A549 (cell line): Measurements from ENCODE around the gene PIBF1. TPM values are rescaled to one million over a fixed set of nuclear protein-coding genes. Genes with fewer than 3 reads are reported as not detected.

Experiments used
- ATAC-seq, 2 experiments: fragments of 200-7000 bp in 1 of 2; fragments of >200 bp in 1 of 2; cut with Nextera tagmentation in 1 of 2; cut with Tn5 transposase in 1 of 2; 3 replicates each; pipeline versions ENCODE4 v1.8.0 to v1.9.1; 2018 to 2020; ENCODE audit warnings: mild to moderate bottlenecking in 1 of 2, moderate library complexity in 1 of 2
- CTCF ChIA-PET: fragments of 300-600 bp; sonication (Branson Sonifier 250); formaldehyde crosslinking; extraction: SDS; loops from one replicate; lab custom pipeline; 2021; ENCODE audit warnings: antibody characterized with exemption, inconsistent platforms; lab: Yijun Ruan, JAX
- POLR2A ChIA-PET: fragments of 350-600 bp; formaldehyde crosslinking; extraction: SDS; loops from one replicate; lab custom pipeline; 2021; ENCODE audit warnings: antibody characterized with exemption, inconsistent platforms; lab: Yijun Ruan, JAX
- DNase-seq, 2 experiments: peaks; one replicate each; pipeline versions ENCODE4 v3.0.0 to v3.0.0-alpha.2; 2011 to 2016; ENCODE audit warnings: low read depth in 1 of 2, low spot score in 1 of 2
- FAIRE-seq: peaks from 2 replicates; lab custom pipeline; 2011; peaks lifted over from hg19 to GRCh38; lab: Jason Lieb, UNC
- H3K27ac ChIP-seq, 2 experiments: fragments of >200 bp; sonication (Bioruptor Twin); formaldehyde crosslinking; 3 replicates each; pipeline ENCODE4 v1.5.1; 2016 to 2017
- H3K4me1 ChIP-seq: fragments of >200 bp; sonication (Bioruptor Twin); formaldehyde crosslinking; 3 replicates; pipeline ENCODE4 v1.6.1; 2016
- H3K4me2 ChIP-seq: fragments of >200 bp; sonication (Bioruptor Twin); formaldehyde crosslinking; 3 replicates; pipeline ENCODE4 v1.6.1; 2016
- H3K4me3 ChIP-seq: fragments of >200 bp; sonication (Bioruptor Twin); formaldehyde crosslinking; 3 replicates; pipeline ENCODE4 v1.5.1; 2016
- H3K9me3 ChIP-seq: fragments of >200 bp; sonication (Bioruptor Twin); formaldehyde crosslinking; 3 replicates; pipeline ENCODE4 v1.6.1; 2016
- BCL3 ChIP-seq: fragments of >200 bp; sonication (Bioruptor Twin); formaldehyde crosslinking; IDR thresholded peaks from 3 replicates; pipeline ENCODE4 v1.6.1; 2016
- BHLHE40 ChIP-seq: IDR thresholded peaks from 2 replicates; pipeline ENCODE4 v1.6.1; 2012; ENCODE audit warnings: low read depth, low read length, inconsistent platforms
- CBX8 ChIP-seq: fragments of 200-600 bp; sonication (generic); IDR thresholded peaks from 2 replicates; pipeline ENCODE4 v1.6.1; 2016
- CEBPB ChIP-seq, 2 experiments: fragments of >200 bp in 1 of 2; sonication (Bioruptor Twin) in 1 of 2; formaldehyde crosslinking in 1 of 2; IDR thresholded peaks; 2 replicates each; pipeline ENCODE4 v1.6.1; 2012 to 2016
- CHD2 ChIP-seq: fragments of 150-350 bp; IDR thresholded peaks from 2 replicates; pipeline ENCODE4 v1.6.1; 2014; ENCODE audit warnings: low read length; ENCODE audit not compliant: partially characterized antibody
- CTCF ChIP-seq: fragments of >200 bp; sonication (Bioruptor Twin); formaldehyde crosslinking; IDR thresholded peaks from 3 replicates; pipeline ENCODE4 v1.5.1; 2016
- EHF ChIP-seq: fragments of 250-450 bp; sonication (Bioruptor Pico); IDR thresholded peaks from 2 replicates; pipeline ENCODE4 v1.5.0; 2020; ENCODE audit warnings: mild to moderate bottlenecking
- EHMT2 ChIP-seq: fragments of 200-600 bp; sonication (generic); IDR thresholded peaks from 2 replicates; pipeline ENCODE4 v1.6.1; 2016; ENCODE audit warnings: antibody characterized with exemption, low read depth, mild to moderate bottlenecking, moderate library complexity
- ELK1 ChIP-seq: fragments of 150-350 bp; IDR thresholded peaks from 2 replicates; pipeline ENCODE4 v1.6.1; 2014; ENCODE audit warnings: low read depth, mild to moderate bottlenecking, low read length
- FOSL2 ChIP-seq, 2 experiments: fragments of 450-650 bp in 1 of 2; fragments of >200 bp in 1 of 2; sonication (Bioruptor Twin) in 1 of 2; formaldehyde crosslinking; IDR thresholded peaks; 2 replicates each; pipeline versions ENCODE4 v1.5.0 to v1.6.1; 2016 to 2020; ENCODE audit warnings: mild to moderate bottlenecking in 1 of 2, moderate library complexity in 1 of 2
- FOXS1 ChIP-seq: fragments of 250-450 bp; sonication (Bioruptor Pico); IDR thresholded peaks from 2 replicates; pipeline ENCODE4 v1.5.0; 2020; ENCODE audit warnings: mild to moderate bottlenecking, moderate library complexity
- GATA3 ChIP-seq: IDR thresholded peaks from 2 replicates; pipeline ENCODE4 v1.6.1; 2012; ENCODE audit warnings: borderline replicate concordance
- HMGXB4 ChIP-seq: fragments of 250-450 bp; sonication (Bioruptor Pico); IDR thresholded peaks from 2 replicates; pipeline ENCODE4 v1.5.0; 2021; ENCODE audit warnings: mild to moderate bottlenecking, moderate library complexity, borderline replicate concordance
- HOXA7 ChIP-seq: fragments of 250-450 bp; sonication (Bioruptor Pico); IDR thresholded peaks from 2 replicates; pipeline ENCODE4 v1.5.0; 2020; ENCODE audit warnings: mild to moderate bottlenecking, moderate library complexity
- HOXB13 ChIP-seq: fragments of 250-450 bp; sonication (Bioruptor Pico); IDR thresholded peaks from 2 replicates; pipeline ENCODE4 v1.5.0; 2020; ENCODE audit warnings: low read depth, mild to moderate bottlenecking, moderate library complexity
- JUN ChIP-seq, 2 experiments: fragments of >200 bp; sonication (Bioruptor Twin); formaldehyde crosslinking; IDR thresholded peaks; 2 replicates in 1 of 2; 3 replicates in 1 of 2; pipeline ENCODE4 v1.6.1; 2016 to 2017
- JUNB ChIP-seq: fragments of >200 bp; sonication (Bioruptor Twin); formaldehyde crosslinking; IDR thresholded peaks from 2 replicates; pipeline ENCODE4 v1.6.1; 2016
- KDM1A ChIP-seq: fragments of 200-600 bp; sonication (generic); IDR thresholded peaks from 2 replicates; pipeline ENCODE4 v1.6.1; 2016; ENCODE audit warnings: low read depth, mild to moderate bottlenecking
- MAFK ChIP-seq: fragments of 450-650 bp; IDR thresholded peaks from 2 replicates; pipeline ENCODE4 v1.6.1; 2014; ENCODE audit not compliant: partially characterized antibody
- MYC ChIP-seq: IDR thresholded peaks from 2 replicates; pipeline ENCODE4 v1.6.1; 2012; ENCODE audit warnings: mild to moderate bottlenecking, inconsistent platforms, low read length, improper control_type of control experiment, borderline replicate concordance
- NFE2L2 ChIP-seq: fragments of 150-350 bp; conservative IDR thresholded peaks from 2 replicates; pipeline ENCODE4 v1.6.1; 2014; ENCODE audit warnings: low read length
- NPAS2 ChIP-seq: fragments of 250-450 bp; sonication (Bioruptor Pico); IDR thresholded peaks from 2 replicates; pipeline ENCODE4 v1.8.0; 2022; ENCODE audit warnings: mild to moderate bottlenecking, moderate library complexity, borderline replicate concordance
- NR3C1 ChIP-seq: fragments of >200 bp; sonication (Bioruptor Twin); formaldehyde crosslinking; IDR thresholded peaks from 3 replicates; pipeline ENCODE4 v1.6.1; 2017
- PBX3 ChIP-seq: IDR thresholded peaks from 2 replicates; pipeline ENCODE4 v1.6.1; 2012
- PHF8 ChIP-seq: fragments of 200-600 bp; sonication (generic); IDR thresholded peaks from 2 replicates; pipeline ENCODE4 v1.6.1; 2016; ENCODE audit warnings: low read depth, mild to moderate bottlenecking, antibody characterized with exemption, moderate library complexity, borderline replicate concordance
- POLR2AphosphoS2 ChIP-seq: conservative IDR thresholded peaks from 2 replicates; pipeline ENCODE4 v1.6.1; 2012; ENCODE audit warnings: low read length, improper control_type of control experiment, inconsistent platforms
- RARB ChIP-seq: fragments of 250-450 bp; sonication (Bioruptor Pico); IDR thresholded peaks from 2 replicates; pipeline ENCODE4 v1.8.0; 2021; ENCODE audit warnings: mild to moderate bottlenecking, moderate library complexity
- RFX5 ChIP-seq: fragments of 450-650 bp; IDR thresholded peaks from 2 replicates; pipeline ENCODE4 v1.7.1; 2014; ENCODE audit warnings: antibody characterized with exemption, mild to moderate bottlenecking, moderate library complexity
- TFCP2L1 ChIP-seq: fragments of 250-450 bp; sonication (Bioruptor Pico); IDR thresholded peaks from 2 replicates; pipeline ENCODE4 v1.5.0; 2021; ENCODE audit warnings: mild to moderate bottlenecking
- TP53 ChIP-seq: fragments of 250-450 bp; sonication (Bioruptor Pico); IDR thresholded peaks from 2 replicates; pipeline ENCODE4 v1.5.0; 2021; ENCODE audit warnings: mild to moderate bottlenecking, moderate library complexity
- ZC3H11A ChIP-seq: fragments of 450-650 bp; IDR thresholded peaks from 2 replicates; pipeline ENCODE4 v1.6.1; 2014; ENCODE audit warnings: antibody characterized with exemption, mild to moderate bottlenecking
- ZFP36 ChIP-seq: fragments of 450-650 bp; IDR thresholded peaks from 2 replicates; pipeline ENCODE4 v1.6.1; 2014; ENCODE audit warnings: borderline replicate concordance; ENCODE audit not compliant: partially characterized antibody
- ZNF302 ChIP-seq: fragments of 250-450 bp; sonication (Bioruptor Pico); IDR thresholded peaks from 2 replicates; pipeline ENCODE4 v1.9.0; 2021; ENCODE audit warnings: inconsistent platforms, mild to moderate bottlenecking, moderate library complexity
- WGBS: methylation state at CpG from one replicate; pipeline ENCODE4 v1.1.6; 2017; ENCODE audit errors: missing lambda C conversion rate; 5-methylcytosine and 5-hydroxymethylcytosine counted together
- polyA minus RNA-seq: library from RNA; depleted of rRNA, polyadenylated mRNA; stranded (reverse); fragments of >200 nt; gene quantifications from 2 replicates; pipeline ENCODE4 v1.2.3, GENCODE V29; 2011; rRNA and poly(A)+ RNA removed
- polyA plus RNA-seq, 4 experiments: library from polyadenylated mRNA; depleted of rRNA in 3 of 4; stranded (reverse); fragments of >200 nt; fragmentation: RNase III in 1 of 4; extraction: RNeasy Plus Mini Kit Qiagen cat#74134 plus additional on column Dnase treatment in 1 of 4; gene quantifications; 2 replicates in 3 of 4; 3 replicates in 1 of 4; pipeline ENCODE4 v1.2.3, GENCODE V29; 2011 to 2017

The PIBF1 gene
- polyA plus RNA-seq (2011; rRNA removed), result 6.7 and 10.6 TPM in 2 replicates
- polyA plus RNA-seq (2012; cell fraction: cytosol; rRNA removed), result 0.92 and 2.2 TPM in 2 replicates
- polyA plus RNA-seq (2012; cell fraction: nucleus; rRNA removed), result 0.41 and 0.53 TPM in 2 replicates
- polyA plus RNA-seq (2017; fragmentation: RNase III; extraction: RNeasy Plus Mini Kit Qiagen cat#74134 plus additional on column Dnase treatment), result 5.0 to 5.9 TPM (median 5.2 TPM) in 3 replicates
- 5.6 and 11.0 TPM in 2 replicates for polyA minus RNA-seq

- POLR2A ChIA-PET, result interaction anchor here (0.8 kb wide), 1 partner anchor 277 kb away, joined by 3 read pairs; the partner anchor contains the start of gene KLF5
- TF ChIP-seq CBX8, result no peak
- TF ChIP-seq ZC3H11A, result no peak
- no peak for TF ChIP-seq ZFP36
- TF ChIP-seq TFCP2L1, result no peak
- no peak for TF ChIP-seq CEBPB (IDR thresholded peaks at IDR 0.05)
- no peak for TF ChIP-seq PBX3
- TF ChIP-seq HMGXB4, result no peak
- peak; percentile 49; the same call in 1 of the 2 replicates for TF ChIP-seq MYC
- TF ChIP-seq MAFK, result no peak
- peak; percentile 73; the same call in 1 of the 3 replicates for TF ChIP-seq BCL3
- no peak for TF ChIP-seq CTCF
- no peak for TF ChIP-seq NPAS2 (CRISPR knock-in tag)
- TF ChIP-seq JUN (IDR thresholded peaks at IDR 0.05), result peak; percentile 46 to 67; a peak in 2 of 5 replicates
- no peak for TF ChIP-seq POLR2AphosphoS2
- TF ChIP-seq NFE2L2, result no peak
- no peak for TF ChIP-seq FOSL2 (IDR thresholded peaks at IDR 0.05)
- no peak for TF ChIP-seq FOSL2 (CRISPR knock-in tag; IDR thresholded peaks at IDR 0.05)
- TF ChIP-seq RFX5, result no peak
- no peak for TF ChIP-seq TP53
- TF ChIP-seq NR3C1, result no peak
- TF ChIP-seq GATA3, result peak; percentile 16; the same call in 1 of the 2 replicates
- no peak for TF ChIP-seq EHMT2
- no peak for TF ChIP-seq FOXS1
- TF ChIP-seq CHD2, result peak; percentile 78
- TF ChIP-seq JUNB, result no peak
- no peak for TF ChIP-seq EHF (CRISPR knock-in tag)
- TF ChIP-seq KDM1A, result no peak
- no peak for TF ChIP-seq RARB (CRISPR knock-in tag)
- no peak for TF ChIP-seq HOXA7 (CRISPR knock-in tag)
- no peak for TF ChIP-seq HOXB13 (CRISPR knock-in tag)
- TF ChIP-seq ZNF302 (CRISPR knock-in tag), result no peak
- TF ChIP-seq ELK1, result no peak
- peak; percentile 54; the same call in 1 of the 2 replicates for TF ChIP-seq PHF8
- TF ChIP-seq BHLHE40, result no peak
Observed at GRCh38 chr13:72781451-72782439, at the start of gene PIBF1, which contains the start of gene DIS3. PIBF1 (plus strand) TSS chr13:72782133; CDS start chr13:72783470, 1,337 bp downstream. DIS3 (minus strand) TSS chr13:72781900; CDS start chr13:72781832, 68 bp downstream.

More at GRCh38 chr13:72781451-72782439, at the start of gene PIBF1, which contains the start of gene DIS3:
- Histone ChIP-seq H3K9me3 (no peaks in the 10 kb centered on the region), H3K4me3 (peak within 1 kb of the TSS; percentile 78), H3K4me1 (peaks cover 21% of the 10 kb centered on the region; the same call in 2 of the 3 replicates), H3K27ac (peak within 1 kb of the TSS; percentile 84 to 92), H3K4me2 (peak within 1 kb of the TSS; percentile 92)
- ATAC-seq (peak; percentile 99), FAIRE-seq (peak; percentile 46), DNase-seq (peak; percentile 86 to 97)
- under 1% methylated on average over 34 of the region's 81 CpGs for WGBS
- CTCF ChIA-PET, result no interaction called here
